Measurements from ENCODE around the gene ZCCHC13.
"Not testable (repeated sequence)": the region's sequence is repeated elsewhere in the genome, so short reads cannot be mapped to it uniquely, and the experiment has no call there.

The ZCCHC13 gene

GRCh38 chrX:74324131-74324530 lies 20.2 kb downstream of the ZCCHC13 start:
- no peak for DNase-seq

- no peak for DNase-seq
Observed at GRCh38 chrX:74325130-74326059, 21.4 kb downstream of the ZCCHC13 start.

GRCh38 chrX:74338852-74339251 lies 34.9 kb downstream of the ZCCHC13 start:
- no peak for DNase-seq

GRCh38 chrX:74340051-74340450 lies 36.1 kb downstream of the ZCCHC13 start:
- no peak for DNase-seq

GRCh38 chrX:74342211-74342610 lies 38.2 kb downstream of the ZCCHC13 start:
- DNase-seq = not testable (repeated sequence)

GRCh38 chrX:74343343-74344279 lies 39.6 kb downstream of the ZCCHC13 start:
- peak; percentile 63 for DNase-seq

GRCh38 chrX:74344280-74344622 lies 40.3 kb downstream of the ZCCHC13 start:
- DNase-seq = no peak

GRCh38 chrX:74346088-74346487 lies 42.1 kb downstream of the ZCCHC13 start:
- DNase-seq = no peak

- no peak for DNase-seq
Observed at GRCh38 chrX:74349387-74349786, 45.4 kb downstream of the ZCCHC13 start.

GRCh38 chrX:74351760-74352159 lies 47.8 kb downstream of the ZCCHC13 start:
- DNase-seq = no peak

GRCh38 chrX:74353984-74354383 lies 50.0 kb downstream of the ZCCHC13 start:
- DNase-seq = no peak
